OCI-LY1 (cell line): Measurements from ENCODE around the gene DDR2.
"Not testable (repeated sequence)": the region's sequence is repeated elsewhere in the genome, so short reads cannot be mapped to it uniquely, and the experiment has no call there.

Source experiments
- H2AFZ ChIP-seq: fragments of 200-600 bp; sonication (generic), shearing (Covaris generic); 2 replicates; pipeline ENCODE4 v1.6.0; 2014; ENCODE audit warnings: antibody characterized with exemption, mild to moderate bottlenecking, low read length
- H3F3A ChIP-seq: fragments of 200-600 bp; sonication (generic), shearing (Covaris generic); 2 replicates; pipeline ENCODE4 v1.6.0; 2014; ENCODE audit warnings: mild to moderate bottlenecking, antibody characterized with exemption, low read length, moderate library complexity; ENCODE audit not compliant: insufficient read depth
- H3K27ac ChIP-seq: fragments of 200-600 bp; sonication (generic); 2 replicates; pipeline ENCODE4 v1.5.1; 2014; ENCODE audit warnings: low read length, mixed run types, mild to moderate bottlenecking, low read depth; ENCODE audit not compliant: poor library complexity, severe bottlenecking
- H3K27me3 ChIP-seq: fragments of 200-600 bp; sonication (generic); 2 replicates; pipeline ENCODE4 v1.6.0; 2014; ENCODE audit warnings: antibody characterized with exemption, mild to moderate bottlenecking, low read length, moderate library complexity; ENCODE audit not compliant: insufficient read depth
- H3K36me3 ChIP-seq: fragments of 200-600 bp; sonication (generic); 2 replicates; pipeline ENCODE4 v1.6.1; 2014; ENCODE audit warnings: mild to moderate bottlenecking, antibody characterized with exemption, low read length, moderate library complexity, mixed read lengths; ENCODE audit not compliant: insufficient read depth
- H3K4me1 ChIP-seq: fragments of 200-600 bp; sonication (generic); 2 replicates; pipeline ENCODE4 v1.5.1; 2014; ENCODE audit warnings: mild to moderate bottlenecking, low read length, moderate library complexity; ENCODE audit not compliant: insufficient read depth, severe bottlenecking
- H3K4me2 ChIP-seq: fragments of 200-600 bp; sonication (generic), shearing (Covaris generic); 2 replicates; pipeline ENCODE4 v1.6.1; 2014; ENCODE audit warnings: low read length
- H3K4me3 ChIP-seq: fragments of 200-600 bp; sonication (generic); 2 replicates; pipeline ENCODE4 v1.5.1; 2014; ENCODE audit warnings: low read length, low read depth, mild to moderate bottlenecking, mixed read lengths; ENCODE audit not compliant: poor library complexity, severe bottlenecking
- H3K79me2 ChIP-seq: fragments of 200-600 bp; shearing (Covaris generic); 2 replicates; pipeline ENCODE4 v1.6.1; 2016; ENCODE audit warnings: mixed run types, low read length, mixed read lengths; ENCODE audit not compliant: insufficient read depth
- H3K9ac ChIP-seq: fragments of 200-600 bp; sonication (generic), shearing (Covaris generic); 2 replicates; pipeline ENCODE4 v1.6.1; 2014; ENCODE audit warnings: mild to moderate bottlenecking, low read length, mixed read lengths
- H3K9me2 ChIP-seq: fragments of 200-600 bp; sonication (generic), shearing (Covaris generic); 2 replicates; pipeline ENCODE4 v1.6.1; 2014; ENCODE audit warnings: low read depth, mild to moderate bottlenecking, low read length, mixed read lengths
- H3K9me3 ChIP-seq: fragments of 200-600 bp; shearing (Covaris generic); 2 replicates; pipeline ENCODE4 v1.6.1; 2014; ENCODE audit warnings: low read length, mixed read lengths
- H4K20me1 ChIP-seq: fragments of 200-600 bp; sonication (generic), shearing (Covaris generic); 2 replicates; pipeline ENCODE4 v1.6.0; 2016; ENCODE audit warnings: mild to moderate bottlenecking, low read length; ENCODE audit not compliant: insufficient read depth
- CTCF ChIP-seq: fragments of 200-600 bp; sonication (generic), shearing (Covaris generic); IDR thresholded peaks from 2 replicates; pipeline ENCODE4 v1.5.1; 2017; ENCODE audit warnings: mild to moderate bottlenecking, antibody characterized with exemption, low read length, moderate library complexity, mixed read lengths
- EZH2 ChIP-seq: fragments of 200-600 bp; sonication (generic), shearing (Covaris generic); IDR thresholded peaks from 2 replicates; pipeline ENCODE4 v1.8.0; 2017; ENCODE audit warnings: borderline replicate concordance, mixed run types, mild to moderate bottlenecking, antibody characterized with exemption, low read length, moderate library complexity, mixed read lengths

DDR2 gene

DNA sequence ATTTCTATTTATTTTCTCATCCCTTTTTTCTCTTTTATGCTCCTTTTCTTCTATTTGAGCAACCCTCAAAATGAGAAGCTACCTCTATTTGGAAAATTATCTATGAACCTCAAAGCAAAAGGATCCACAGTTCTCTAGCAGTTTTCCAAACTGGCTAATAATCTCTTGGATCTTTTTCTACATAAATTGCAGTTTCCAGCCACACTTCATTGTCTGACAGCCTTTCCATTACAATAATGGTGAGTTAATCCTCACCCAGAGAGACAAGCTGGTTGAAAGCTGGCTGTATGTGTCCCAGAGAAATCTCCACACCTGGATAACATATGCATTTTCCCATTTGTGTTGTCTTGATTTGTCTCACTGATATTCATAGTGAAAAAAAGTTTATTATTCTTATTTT lies 141.7 kb downstream of the DDR2 start:
- TF ChIP-seq CTCF (no peak), EZH2 (no peak)
- no peaks in the 10 kb centered on the region for H3K27me3 ChIP-seq
- no peak overlapping the region for H3K4me2 ChIP-seq
- no peak overlapping the region for H2AFZ ChIP-seq
- no peaks in the 10 kb centered on the region for H3K79me2 ChIP-seq
- H3K36me3 ChIP-seq, result no peaks in the 10 kb centered on the region
- H3K27ac ChIP-seq, result no peak overlapping the region
- H3K9me2 ChIP-seq, result no peaks in the 10 kb centered on the region
- no peaks in the 10 kb centered on the region for H3K9me3 ChIP-seq
- H3K9ac ChIP-seq, result no peak overlapping the region
- H4K20me1 ChIP-seq, result no peaks in the 10 kb centered on the region
- no peaks in the 10 kb centered on the region for H3F3A ChIP-seq
- H3K4me3 ChIP-seq, result no peak overlapping the region
- H3K4me1 ChIP-seq, result no peaks in the 10 kb centered on the region

- H2AFZ ChIP-seq, result no peak overlapping the region
- H3K27ac ChIP-seq, result no peak overlapping the region
- H3K4me1 ChIP-seq, result no peaks in the 10 kb centered on the region
- no peak overlapping the region for H3K4me3 ChIP-seq
- no peaks in the 10 kb centered on the region for H3K9me2 ChIP-seq
- no peaks in the 10 kb centered on the region for H3K36me3 ChIP-seq
- no peaks in the 10 kb centered on the region for H3K79me2 ChIP-seq
- H3K9me3 ChIP-seq, result no peaks in the 10 kb centered on the region
- TF ChIP-seq EZH2 (no peak), CTCF (no peak)
- no peaks in the 10 kb centered on the region for H3F3A ChIP-seq
- 0 out of 2 replicates have a peak, but pooled peaks cover 3% of the 10 kb centered on the region for H3K27me3 ChIP-seq
- H4K20me1 ChIP-seq, result no peaks in the 10 kb centered on the region
- H3K9ac ChIP-seq, result no peak overlapping the region
- no peak overlapping the region for H3K4me2 ChIP-seq
Observed at GRCh38 chr1:162779043-162779442, 146.8 kb downstream of the DDR2 start.

GRCh38 chr1:162782671-162783070 lies 150.4 kb downstream of the DDR2 start:
- H3F3A ChIP-seq, result no peaks in the 10 kb centered on the region
- H3K9me2 ChIP-seq, result no peaks in the 10 kb centered on the region
- H3K4me2 ChIP-seq, result no peak overlapping the region
- no peaks in the 10 kb centered on the region for H3K9me3 ChIP-seq
- no peaks in the 10 kb centered on the region for H4K20me1 ChIP-seq
- 0 out of 2 replicates have a peak, but pooled peaks cover 3% of the 10 kb centered on the region for H3K27me3 ChIP-seq
- H3K36me3 ChIP-seq, result no peaks in the 10 kb centered on the region
- H2AFZ ChIP-seq, result no peak overlapping the region
- H3K4me1 ChIP-seq, result no peaks in the 10 kb centered on the region
- no peaks in the 10 kb centered on the region for H3K79me2 ChIP-seq
- no peak overlapping the region for H3K27ac ChIP-seq
- no peak overlapping the region for H3K4me3 ChIP-seq
- no peak for TF ChIP-seq EZH2
- TF ChIP-seq CTCF, result no peak
- no peak overlapping the region for H3K9ac ChIP-seq

DNA sequence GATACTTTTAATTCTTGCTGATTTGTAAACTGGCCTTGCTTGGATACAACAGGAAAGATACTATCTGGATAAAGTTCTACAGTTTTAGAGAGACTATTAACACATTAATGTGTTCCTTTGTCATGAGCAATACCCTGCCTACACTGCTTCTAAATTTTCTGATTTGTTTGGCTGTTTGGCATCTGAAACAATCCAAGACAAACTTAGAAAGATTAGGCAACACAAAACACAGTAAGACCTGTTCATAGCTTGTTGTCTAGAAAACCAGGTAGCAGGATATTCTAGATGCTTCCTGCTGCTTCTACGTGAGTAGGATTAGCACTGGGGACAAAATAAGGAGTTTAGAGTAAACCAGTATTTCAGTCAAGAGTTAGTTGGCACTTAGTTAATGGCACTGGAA lies 152.7 kb downstream of the DDR2 start:
- H3F3A ChIP-seq, H3K27me3 ChIP-seq, H3K9me2 ChIP-seq, H3K4me3 ChIP-seq, H3K4me1 ChIP-seq, H3K4me2 ChIP-seq, H2AFZ ChIP-seq, H3K36me3 ChIP-seq, H3K9ac ChIP-seq, H4K20me1 ChIP-seq, H3K27ac ChIP-seq, H3K79me2 ChIP-seq, H3K9me3 ChIP-seq: not testable (repeated sequence)

DNA sequence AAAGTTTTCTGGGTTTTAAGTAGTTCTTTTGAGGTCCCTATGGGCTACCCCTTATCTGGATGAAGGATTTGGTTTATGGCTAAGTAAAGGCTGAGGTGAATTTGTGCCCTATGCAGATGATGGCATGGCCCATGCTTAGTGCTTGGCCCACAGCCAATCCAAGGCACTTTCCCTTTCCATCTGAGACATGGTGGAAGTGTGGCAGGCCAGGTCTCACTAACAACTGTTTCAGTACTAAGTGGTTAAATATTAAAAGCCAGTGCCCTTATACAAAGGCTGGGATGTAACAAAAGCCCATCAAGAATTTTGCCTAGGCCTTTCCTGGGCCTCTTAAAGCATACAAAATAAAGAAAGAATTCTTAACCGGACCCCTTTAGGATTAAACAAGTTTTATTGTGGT lies 156.5 kb downstream of the DDR2 start:
- not testable (repeated sequence) for H4K20me1 ChIP-seq, H3K9me2 ChIP-seq, H3K36me3 ChIP-seq, H3K4me3 ChIP-seq, H3K4me2 ChIP-seq, H2AFZ ChIP-seq, H3K79me2 ChIP-seq, H3K27me3 ChIP-seq, H3K9ac ChIP-seq, H3F3A ChIP-seq, H3K27ac ChIP-seq, H3K9me3 ChIP-seq
- H3K4me1 ChIP-seq, result peaks cover 18% of the 10 kb centered on the region
